ENCODE results near the gene RPL10.
A peak's percentile ranks its signal among the peaks of the same experiment; 100 is the strongest.
"Not testable (repeated sequence)": the region's sequence is repeated elsewhere in the genome, so short reads cannot be mapped to it uniquely, and the experiment has no call there.

The RPL10 gene

DNA sequence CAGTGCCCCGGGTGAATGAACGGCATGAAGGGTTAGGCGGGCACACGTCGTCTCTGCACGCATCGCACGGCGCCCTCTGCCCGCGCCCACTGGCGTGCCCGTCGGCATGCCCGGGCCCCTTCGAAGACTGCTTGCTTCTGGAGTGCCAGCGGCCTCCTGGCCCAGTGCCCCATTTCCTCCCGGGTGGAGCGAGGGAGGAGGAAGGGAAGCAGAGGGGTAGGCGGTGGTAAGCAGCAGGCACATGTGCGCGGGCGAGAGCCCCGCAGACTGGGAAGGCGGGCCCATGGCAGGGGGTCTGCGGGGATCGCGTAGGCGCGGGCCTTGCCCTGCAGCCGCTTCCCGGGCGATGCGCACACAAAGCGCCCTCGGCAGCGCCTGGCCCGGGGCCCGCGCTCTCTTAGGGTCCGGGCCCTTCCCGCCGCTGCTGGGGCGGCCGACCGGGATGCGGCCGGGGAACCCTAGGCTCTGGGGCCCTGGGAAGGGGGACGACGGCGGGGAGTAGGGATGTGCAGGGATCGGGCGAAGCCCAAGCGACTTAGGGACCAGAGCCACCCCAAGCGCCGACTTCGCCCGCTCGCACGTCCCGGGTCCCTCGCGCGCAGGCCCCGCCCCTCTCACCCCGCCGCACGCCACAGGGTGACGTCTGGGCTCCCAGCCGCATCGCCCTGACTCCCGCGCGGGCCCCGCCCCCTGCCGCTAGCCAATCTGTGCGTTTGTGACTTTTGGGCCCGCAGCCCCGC is 19.9 kb upstream of the RPL10 start:
- DNase-seq, result peak in 1 of 2 experiments; percentile 44

DNA sequence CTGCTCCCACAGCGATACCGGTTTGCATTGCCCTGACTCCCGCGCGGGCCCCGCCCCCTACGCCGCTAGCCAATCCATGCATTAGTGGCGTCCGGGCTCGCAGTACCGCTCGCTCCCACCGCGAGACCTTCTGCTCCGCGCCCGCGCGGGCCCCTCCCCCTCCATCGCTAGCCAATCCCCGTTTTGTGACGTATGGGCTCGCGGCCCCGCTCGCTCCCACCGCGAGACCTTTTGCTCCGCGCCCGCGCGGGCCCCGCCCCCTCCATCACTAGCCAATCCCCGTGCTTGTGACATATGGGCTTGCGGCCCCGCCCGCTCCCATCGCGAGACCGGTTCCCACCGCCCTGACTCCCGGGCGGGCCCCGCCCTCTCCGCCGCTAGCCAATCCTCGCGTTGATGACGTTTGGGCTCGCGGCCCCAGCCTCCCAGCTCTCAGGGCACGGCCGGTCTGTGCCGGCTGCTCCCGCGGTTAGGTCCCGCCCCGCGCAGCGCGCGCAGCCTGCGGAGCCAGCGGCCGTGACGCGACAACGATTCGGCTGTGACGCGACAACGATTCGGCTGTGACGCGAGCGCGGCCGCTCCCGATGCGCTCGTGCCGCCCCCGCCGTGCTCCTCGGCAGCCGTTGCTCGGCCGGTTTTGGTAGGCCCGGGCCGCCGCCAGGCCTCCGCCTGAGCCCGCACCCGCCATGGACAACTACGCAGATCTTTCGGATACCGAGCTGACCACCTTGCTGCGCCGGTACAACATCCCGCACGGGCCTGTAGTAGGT is 19.2 kb upstream of the RPL10 start, which contains the start of gene EMD:
Gene EMD (plus strand): TSS at position 497 of the 770 bp plus-strand sequence. CDS start 190 bp downstream, at position 687.
- peak; percentile 91 to 97 for DNase-seq

DNA sequence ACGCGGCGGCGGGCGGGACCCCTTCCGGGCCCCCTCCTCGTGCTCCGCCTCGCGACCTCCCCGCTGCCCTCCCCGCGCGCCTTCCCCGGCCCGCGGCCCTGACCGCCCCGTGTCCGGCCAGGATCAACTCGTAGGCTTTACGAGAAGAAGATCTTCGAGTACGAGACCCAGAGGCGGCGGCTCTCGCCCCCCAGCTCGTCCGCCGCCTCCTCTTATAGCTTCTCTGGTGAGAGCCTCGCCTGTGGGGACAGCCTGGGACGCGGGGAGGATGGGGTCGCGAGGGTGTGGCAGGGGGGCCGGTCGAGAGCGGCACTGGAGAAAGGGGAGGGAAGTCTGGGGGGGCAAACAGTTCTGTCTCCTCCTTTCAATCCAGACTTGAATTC is 18.6 kb upstream of the RPL10 start:
- no peak for DNase-seq

DNA sequence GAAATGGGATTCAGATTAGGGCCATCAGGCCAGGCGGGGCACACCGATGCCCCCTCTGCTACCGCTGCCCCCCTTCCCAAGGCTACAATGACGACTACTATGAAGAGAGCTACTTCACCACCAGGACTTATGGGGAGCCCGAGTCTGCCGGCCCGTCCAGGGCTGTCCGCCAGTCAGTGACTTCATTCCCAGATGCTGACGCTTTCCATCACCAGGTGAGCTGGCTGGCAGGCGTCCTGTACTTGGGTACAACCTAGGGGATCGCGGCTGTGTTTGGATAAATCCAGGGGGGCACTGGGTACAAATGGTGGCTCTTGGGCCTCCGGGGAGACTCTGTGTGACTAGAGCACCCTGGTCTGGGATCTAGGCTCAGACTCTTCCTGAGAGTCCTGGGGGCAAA is 18.0 kb upstream of the RPL10 start:
- DNase-seq, result no peak

DNA sequence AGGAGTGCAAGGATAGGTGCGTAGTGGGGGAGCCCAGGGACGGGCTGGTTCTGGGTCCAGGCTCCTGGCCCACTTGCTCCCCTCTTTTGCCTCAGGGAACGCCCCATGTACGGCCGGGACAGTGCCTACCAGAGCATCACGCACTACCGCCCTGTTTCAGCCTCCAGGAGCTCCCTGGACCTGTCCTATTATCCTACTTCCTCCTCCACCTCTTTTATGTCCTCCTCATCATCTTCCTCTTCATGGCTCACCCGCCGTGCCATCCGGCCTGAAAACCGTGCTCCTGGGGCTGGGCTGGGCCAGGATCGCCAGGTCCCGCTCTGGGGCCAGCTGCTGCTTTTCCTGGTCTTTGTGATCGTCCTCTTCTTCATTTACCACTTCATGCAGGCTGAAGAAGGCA is 17.4 kb upstream of the RPL10 start:
- no peak for DNase-seq

DNA sequence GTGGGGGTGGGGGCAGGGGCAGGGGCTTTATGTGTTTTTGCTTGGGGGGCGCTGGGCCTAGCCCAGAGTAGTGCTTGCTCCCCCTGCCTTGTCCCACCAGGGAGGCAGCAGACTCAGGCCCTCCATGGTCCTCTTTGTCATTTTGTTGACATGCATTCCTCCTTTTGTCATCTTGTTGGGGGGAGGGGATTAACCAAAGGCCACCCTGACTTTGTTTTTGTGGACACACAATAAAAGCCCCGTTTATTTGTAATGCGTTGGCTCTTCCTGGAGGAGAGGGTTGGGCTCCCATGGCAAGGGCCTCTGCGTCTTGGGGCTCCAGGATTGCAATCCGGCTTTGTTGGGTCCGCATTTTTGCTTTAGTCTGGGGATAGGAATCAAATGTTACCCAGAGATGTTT is 16.9 kb upstream of the RPL10 start:
- DNase-seq, result no peak

DNA sequence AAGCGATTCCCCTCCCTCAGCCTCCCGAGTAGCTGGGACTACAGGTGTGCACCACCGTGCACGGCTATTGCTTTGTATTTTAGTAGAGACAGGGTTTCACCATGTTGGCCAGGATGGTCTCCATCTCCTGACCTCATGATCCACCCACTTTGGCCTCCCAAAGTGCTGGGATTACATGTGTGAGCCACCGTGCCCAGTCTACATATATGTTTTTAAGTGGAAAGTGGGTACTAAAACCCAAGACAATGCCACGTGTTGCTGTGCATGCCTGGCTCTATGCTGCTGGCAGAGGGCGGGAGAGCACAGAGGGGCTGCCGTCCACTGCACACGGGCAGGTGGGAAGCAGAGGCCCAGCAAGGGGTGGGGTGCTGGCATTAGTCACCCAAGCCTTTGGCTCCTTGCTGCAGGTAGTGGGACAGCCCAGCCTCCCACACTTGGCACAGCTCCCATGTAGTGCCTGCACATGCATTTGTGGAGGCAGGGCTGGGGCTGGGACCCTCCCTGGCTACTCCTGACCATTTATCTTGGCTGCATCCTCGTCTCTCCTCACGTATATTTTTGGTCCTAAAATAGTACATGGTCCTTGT is 15.6 kb upstream of the RPL10 start:
- DNase-seq, result no peak

DNA sequence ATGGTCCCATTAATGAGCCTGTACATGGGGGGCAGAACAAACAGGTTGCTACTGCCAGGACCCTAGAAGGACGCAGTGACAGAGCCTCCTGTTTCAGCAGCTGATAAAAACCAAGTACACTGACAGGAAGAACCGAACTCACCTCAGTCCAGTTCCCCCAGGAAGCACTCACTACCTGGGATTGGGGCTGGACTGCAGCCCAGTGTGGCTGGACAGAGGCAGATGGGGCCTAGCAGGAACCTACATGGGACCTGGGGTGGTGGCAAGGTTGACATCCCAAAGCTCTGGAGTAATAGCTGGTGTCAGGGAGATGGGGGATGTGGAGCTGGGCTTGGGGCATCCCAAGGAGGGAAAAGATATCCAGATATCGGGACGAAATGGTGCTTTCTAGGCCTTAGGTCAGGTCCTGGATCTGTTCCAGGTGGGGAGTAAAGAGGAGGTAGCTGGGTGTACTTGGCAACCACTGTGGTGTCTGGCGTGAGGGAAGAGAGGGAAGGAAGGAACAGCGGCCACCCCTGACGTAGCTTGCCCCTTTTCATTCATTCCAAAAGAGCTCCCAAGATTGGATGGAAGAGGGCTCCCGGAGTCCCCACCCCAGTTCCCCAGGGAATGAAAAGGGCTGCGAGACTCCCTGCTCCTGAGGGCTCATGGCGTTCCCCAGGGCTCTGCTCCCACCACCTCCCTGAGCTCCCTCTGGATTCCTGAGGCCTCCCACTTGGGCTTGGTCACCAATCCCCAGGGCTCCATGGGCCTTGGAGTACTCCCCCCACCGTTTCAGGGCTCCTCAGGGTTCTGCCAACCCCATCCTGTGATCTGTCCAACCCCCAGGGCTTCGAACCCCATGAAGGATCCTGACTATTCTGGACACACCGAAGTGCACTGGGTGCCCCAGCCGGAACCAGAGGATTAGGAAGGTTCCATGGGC is 14.6 kb upstream of the RPL10 start:
- no peak for DNase-seq

DNA sequence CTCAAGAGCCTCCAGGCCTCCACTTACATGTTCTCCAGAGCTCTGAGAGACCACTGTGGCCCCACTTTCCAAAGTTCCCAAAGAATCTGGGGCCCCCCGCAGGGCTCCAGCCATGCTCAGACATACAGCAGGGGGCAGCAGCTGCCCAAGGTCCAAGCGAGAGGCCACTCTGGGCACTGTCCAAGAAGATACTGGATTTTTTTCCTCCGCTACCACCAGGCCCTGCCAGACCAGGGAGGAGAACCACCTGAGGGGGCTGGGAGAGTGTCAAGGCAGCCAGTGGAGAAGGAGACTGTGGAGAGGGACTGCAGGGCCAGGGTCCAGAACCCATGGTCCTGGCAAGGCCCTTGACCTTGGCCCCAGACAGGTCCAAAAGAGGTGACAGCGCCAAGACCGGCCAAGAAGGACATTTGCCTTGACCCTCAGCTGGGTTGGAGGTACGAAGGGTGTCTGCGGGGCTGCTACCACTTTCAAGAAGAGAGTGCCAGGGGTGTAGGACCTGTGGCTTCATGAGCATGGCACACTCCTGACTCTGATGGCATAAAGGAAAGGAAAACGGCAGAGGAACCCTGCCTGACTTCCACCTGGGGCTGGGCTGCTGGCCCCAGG is 13.8 kb upstream of the RPL10 start:
- no peak for DNase-seq

DNA sequence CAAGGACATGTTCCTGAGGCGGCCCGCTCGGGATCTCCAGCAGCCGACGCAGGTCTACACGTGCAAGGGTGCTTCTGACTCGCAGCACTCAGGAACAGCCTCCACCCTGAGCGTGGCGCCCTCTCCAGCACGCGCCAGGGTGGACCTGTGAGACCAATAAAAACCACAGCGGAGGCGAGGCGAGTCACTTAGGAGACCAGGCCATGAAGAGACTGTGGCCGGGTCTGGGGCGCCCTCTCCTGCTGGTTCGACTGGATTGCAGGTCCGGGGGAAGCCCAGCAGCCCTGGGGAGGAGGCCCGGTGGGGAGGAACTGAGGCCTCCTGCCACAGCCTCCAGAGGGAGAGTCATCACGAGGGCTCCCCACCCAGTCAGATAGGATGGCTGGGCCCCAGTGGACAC is 10.1 kb upstream of the RPL10 start:
- DNase-seq, result not testable (repeated sequence)

DNA sequence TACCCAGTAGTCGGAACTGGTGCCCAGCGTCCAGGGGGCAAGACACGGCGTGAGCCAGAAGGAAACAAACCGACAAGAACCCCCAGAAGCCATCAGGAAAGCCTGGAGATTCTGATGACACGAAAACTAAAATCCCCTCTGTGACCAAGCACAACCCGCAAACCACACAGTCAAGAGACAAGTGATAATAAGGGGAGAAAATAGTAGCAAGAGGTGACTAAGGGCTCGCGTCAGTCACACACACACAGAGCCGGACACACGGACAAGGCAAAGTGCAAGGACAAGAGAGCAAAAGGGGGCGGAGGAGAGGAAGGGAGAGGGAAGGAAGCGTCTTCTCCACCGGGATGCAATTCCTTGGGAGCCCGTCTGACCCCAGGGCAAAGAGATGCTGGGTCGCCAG is 9.5 kb upstream of the RPL10 start:
- DNase-seq, result not testable (repeated sequence)

DNA sequence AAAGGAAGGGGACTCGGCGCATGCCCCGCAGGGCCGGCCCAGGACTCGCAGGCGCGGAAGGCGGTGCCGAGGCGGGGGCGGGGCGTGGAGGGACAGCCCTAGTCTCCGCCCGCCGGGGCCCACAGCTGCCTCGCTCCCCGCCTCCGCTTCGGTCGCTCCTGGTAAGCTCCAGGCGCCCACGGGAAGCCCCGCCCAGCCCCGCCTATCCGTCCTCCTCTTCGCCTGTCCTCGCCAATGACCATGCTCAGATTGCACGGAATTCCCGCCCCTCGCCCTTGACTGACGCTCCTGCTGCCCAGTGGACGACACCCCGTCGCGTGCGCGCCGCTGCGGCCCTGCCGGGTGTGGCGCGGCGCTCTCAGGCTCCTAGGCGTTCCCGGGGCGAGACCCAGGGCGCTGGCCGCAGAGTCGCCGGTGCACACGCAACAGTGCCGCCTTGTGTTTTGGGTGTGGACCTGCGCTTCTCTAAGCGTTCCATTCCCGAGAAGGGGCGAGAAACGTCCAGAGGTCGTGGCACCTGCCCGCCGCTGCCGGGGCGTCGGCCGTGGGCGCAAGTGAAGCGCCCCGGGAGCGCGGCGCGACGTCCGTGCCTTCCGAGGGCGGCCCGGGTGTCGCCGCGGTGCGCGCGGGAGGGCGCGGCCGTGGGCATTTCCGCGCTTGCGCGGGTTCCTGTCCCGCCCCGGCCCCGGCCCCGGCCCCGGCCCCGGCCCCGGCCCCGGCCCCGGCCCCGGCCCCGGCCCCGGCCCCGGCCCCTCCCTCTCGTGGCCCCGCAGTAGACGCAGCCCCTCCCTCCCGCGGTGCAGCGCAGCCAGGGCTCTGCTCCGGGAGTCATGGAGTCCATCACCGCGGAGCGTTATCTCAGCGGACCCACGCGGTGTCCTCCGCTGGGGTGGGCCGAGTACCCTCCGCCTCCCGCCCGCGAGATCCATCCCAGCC is 8.1 kb upstream of the RPL10 start:
- not testable (repeated sequence) for DNase-seq

DNA sequence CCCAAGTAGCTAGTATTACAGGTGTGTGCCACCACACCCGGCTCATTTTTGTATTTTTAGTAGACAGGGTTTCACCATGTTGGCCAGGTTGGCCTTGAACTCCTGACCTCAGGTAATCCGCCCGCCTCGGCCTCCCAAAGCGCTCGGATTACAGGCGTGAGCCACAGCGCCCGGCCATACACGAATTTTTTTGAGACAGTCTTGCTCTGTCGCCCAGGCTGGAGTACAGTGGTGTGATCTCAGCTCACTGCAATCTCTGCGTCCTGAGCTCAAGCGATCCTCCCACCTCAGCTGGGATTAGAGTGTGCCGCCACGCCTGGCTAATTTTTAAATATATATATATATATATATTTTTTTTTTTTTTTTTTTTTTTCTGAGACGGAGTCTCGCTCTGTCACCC is 1.8 kb upstream of the RPL10 start:
- not testable (repeated sequence) for DNase-seq

DNA sequence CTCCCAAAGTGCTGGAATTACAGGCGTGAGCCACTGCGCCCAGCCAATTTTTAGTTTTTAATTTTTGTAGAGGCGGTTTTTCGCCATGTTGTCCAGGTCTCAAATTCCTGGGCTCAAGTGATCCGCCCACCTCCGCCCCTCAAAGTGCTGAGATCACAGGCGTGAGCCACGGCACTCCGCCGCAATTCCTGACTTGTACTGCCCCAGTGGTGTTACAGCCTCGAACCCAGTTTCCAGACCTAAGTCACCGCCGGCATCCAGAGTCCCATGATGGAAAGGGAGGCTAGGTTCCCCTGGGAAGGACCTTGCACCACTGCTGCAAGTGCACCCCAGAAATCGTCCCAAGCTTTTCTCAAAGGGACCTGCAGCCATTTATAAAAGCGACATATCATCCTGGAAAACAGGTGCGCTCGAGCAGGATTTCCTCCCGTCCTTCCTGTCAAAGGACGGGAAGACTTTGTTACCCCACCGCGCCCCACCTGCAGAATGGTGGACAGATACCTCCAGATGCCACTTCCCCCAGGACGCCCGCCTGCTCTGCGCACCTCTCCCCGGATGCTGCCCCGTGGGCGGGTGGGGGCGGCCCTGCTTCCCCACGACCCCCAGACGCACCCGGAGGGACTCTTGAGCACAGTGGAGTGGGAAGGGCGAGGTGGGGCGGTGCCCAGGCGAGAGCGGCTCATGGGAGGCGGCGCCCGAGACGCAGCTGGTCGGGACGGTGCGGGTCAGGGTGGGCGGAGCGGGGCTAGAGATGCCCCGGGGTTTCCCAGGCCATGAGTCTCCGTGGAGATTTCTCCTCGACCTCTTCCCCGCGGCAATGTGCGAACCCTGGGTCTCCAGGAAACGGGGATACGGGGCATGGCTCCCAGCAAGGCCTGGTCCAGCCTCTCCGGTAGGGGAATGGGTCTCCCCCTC is 947 bp upstream of the RPL10 start:
- peak; percentile 24 to 43 for DNase-seq

DNA sequence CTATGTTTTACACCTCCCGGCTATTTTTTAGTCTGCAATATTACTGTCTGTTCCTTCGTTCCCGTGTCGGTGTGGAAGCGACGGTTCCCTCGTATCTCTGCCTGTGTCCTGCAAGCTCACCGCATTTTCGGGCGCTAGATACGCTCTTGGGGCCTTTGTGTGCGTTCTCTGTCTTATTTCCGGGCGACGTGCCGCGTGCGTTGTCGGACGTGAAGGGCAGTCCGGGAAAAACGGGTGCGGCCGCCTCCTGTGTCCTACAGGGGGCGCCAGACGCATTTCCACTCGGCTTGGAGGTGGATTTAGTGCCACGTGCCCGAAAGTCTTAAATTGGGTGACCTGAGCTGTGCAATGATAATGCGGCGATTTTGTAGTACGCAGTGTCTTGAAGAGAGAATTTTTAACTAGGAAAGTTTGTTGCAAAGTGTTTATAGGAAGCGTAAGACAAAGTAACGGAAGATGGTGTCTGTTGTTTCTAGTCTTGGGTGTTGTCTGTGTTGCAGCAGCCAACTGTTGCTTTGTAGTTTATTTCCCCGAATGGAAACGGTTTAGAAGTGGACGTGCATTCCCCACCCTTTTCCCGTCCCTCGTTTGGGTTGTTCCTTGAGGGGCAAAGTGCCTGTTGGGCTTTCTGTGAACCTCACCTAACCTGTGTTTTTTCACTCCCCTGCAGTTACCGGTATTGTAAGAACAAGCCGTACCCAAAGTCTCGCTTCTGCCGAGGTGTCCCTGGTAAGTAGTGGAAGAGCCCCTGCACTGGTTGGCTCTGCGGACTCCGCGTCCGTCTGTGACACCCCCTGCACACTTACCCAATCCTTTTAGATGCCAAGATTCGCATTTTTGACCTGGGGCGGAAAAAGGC is 720 bp downstream of the RPL10 start:
- DNase-seq, result peak; percentile 43 to 68

DNA sequence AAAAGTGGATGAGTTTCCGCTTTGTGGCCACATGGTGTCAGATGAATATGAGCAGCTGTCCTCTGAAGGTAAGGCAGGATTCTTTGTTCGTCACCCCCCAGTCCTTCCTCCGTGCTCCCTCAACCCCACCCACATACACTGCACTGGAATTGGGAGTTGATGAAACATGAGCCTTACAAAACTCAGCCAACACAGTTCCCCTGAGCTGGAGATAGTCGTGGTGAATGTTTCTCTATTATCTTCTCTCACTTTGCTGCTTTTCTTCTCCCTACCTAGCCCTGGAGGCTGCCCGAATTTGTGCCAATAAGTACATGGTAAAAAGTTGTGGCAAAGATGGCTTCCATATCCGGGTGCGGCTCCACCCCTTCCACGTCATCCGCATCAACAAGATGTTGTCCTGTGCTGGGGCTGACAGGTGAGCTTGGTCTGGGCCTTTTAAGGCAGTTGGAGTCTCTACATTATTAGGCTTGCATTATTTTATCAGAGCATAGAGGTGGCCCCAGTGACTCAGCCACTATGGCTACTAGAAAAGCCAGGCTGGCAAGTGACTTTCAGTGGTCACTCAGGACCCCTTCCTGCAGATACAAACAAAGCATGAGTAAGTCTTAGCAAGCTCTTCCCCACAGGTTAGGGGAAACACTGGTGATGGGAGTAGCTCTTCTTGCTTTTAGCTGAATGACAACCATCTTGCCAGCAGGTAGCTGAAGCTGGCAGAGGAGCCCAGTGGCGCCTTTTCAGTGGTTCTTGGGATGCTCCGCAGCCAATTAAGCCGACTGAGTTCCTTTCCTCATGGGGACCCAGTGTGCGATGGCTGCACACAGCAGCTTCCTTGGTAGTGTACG is 1.6 kb downstream of the RPL10 start:
- DNase-seq, result no peak

DNA sequence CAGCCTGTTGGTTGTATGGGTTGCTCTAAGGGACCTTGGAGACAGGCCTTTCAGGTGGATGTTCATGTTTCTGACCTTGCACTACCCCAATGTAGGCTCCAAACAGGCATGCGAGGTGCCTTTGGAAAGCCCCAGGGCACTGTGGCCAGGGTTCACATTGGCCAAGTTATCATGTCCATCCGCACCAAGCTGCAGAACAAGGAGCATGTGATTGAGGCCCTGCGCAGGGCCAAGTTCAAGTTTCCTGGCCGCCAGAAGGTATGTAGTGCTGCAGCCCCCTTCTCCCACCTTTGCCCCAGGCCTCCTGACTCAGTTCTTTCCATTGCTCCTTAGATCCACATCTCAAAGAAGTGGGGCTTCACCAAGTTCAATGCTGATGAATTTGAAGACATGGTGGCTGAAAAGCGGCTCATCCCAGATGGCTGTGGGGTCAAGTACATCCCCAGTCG is 2.2 kb downstream of the RPL10 start:
- not testable (repeated sequence) for DNase-seq

All from NCI-H2081 (cell line).